ENCODE results near the gene CRADD.
"Not testable (repeated sequence)": the region's sequence is repeated elsewhere in the genome, so short reads cannot be mapped to it uniquely, and the experiment has no call there.

The CRADD gene

DNA sequence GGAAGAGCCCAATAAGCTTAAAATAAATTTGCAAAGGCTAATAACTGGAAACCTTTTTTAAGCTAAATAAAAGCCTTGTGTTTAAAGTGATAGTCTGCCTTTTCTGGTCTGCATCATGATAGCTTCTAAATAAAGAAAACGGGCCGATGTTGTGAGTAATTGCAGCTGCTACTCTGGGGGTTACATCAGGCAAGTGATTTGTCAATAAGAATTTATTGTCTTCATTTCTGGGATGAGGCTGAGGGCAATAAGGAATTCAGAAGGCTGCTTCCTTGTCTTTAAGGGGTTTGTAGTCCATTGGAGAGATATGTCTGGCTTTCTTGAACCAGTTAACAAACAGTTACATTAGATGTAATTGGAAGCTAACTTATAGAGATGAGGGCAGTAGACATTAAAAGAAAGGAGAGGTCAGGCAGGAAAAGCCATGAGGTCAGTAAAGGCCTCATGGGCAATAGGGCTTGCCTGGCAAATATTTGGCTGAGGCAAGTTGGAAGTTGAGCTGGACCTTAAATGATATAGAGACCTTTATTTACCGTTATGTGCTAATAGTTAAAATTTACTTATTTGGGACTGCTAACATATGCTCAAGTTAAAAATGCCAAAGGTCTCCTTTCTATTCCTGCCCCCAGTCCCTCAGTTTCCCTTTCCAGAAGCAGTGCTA, 85.0 kb downstream of the CRADD start:
- DNase-seq: peak; percentile 77

DNA sequence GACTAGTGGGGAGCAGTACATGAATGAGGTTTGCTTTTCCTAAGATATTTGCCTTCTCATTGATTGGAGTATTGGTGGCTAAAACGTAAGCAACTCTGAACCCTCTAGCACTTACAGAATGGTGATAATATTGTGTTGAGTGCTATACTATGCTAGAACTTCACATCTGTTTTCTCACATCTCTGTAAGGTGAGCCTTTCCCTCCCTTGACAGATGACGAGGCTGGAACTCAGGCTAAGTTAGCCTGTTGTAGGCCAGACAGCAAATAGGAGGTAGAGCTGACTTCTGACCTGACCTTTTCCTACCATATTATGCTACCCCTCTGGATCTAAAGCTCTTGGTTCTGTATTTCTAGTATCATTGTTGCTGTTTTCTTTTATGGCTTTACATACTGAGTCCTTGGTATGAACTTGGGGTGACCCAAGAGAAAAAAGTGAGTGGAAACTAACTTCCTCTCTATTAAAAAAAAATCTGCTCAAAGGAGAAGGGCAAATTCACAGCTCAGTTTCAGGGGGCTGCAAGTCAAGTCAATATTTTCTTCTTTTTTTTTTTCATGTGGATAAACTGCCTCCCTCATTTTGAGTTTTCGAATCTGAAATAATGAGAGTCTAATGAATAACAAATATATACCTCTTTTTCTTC, 85.9 kb downstream of the CRADD start:
- DNase-seq: no peak

DNA sequence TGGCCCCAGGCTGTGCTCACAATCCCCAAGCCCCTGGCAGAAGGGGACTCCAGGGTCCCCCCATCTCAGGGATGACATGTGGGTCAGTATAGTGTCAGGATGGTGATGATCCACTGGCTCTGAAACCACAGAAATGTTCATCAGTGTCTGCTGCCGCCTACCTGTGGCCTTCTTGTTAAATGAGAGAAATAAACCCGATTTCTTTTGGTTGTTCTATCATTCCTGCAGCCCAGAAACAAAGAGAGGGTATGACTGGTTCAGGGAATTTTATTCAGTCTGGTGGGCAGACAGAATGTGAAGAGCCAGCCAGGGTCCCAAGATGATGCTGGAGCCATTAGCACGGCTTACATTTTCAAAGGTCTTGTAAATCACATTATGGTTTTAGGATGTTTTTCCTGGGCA, 86.6 kb downstream of the CRADD start:
- DNase-seq: no peak

DNA sequence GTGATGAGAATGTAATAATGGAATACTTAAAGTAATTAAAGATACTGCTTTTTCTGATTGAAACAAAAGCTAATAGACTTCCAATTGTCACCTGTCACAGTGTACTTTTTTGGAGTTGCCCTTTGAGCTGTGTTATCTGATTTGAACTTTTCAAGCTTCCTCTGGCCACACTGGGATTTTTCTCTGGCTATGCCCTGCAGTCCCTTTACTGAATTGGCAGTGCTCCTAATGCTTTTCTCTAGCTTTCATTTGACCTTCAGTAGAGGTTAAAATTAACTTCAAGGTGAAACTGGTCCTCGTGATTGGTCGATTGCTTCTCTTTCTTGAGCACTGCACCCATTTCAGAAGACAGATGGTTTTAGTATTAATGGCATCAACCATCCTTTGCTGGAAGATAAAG, 89.2 kb downstream of the CRADD start:
- DNase-seq: no peak

DNA sequence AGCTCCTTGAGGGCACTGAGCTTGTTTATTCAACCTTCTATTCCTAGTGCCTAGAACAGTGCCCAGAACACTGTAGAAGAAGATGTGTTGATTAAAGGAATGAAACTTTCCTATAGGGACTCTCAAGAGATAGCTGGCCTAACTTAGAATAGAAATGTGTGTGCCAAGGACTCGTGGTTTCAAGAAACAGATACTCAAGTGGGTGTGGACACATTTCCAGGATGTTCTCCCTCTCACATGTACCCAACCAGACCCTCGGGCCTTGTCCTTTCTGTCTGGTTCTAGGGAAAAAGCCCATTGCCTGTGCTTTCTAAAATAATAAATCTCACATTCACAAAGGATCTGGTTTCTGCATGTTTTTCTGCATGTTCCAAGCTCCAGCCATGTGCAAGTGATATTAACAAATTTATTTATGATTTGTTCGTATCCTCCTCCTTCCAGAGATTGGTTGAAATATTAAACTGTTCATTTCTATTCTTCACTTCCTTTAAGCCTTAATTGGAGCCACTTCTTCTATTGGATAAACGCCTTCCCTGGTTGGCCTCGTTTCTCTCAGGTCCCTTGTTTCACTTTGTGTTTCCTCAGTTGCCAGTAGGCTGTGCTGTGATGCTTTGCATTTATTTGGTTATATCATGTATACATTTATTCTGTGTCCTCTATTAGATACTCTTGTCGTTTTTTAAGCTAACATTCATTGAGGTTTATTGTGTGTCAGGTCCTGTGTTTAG, 89.8 kb downstream of the CRADD start:
- DNase-seq: peak; percentile 78

DNA sequence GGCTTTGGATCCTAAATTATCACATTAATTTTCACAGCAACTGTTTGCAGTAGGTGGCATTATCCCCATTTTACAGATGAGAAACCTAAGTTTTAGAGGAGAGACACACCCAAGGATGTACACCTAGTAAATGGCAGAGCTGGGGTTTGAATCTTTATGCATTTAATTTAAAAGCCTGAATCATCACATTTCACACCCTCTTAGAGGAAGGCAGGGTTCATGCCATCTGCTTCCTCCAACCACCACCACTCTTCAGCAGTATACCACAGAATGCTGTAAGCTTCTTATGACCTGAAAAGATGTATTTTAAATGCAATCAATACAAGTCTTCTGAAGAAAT, 90.3 kb downstream of the CRADD start:
- DNase-seq: no peak

DNA sequence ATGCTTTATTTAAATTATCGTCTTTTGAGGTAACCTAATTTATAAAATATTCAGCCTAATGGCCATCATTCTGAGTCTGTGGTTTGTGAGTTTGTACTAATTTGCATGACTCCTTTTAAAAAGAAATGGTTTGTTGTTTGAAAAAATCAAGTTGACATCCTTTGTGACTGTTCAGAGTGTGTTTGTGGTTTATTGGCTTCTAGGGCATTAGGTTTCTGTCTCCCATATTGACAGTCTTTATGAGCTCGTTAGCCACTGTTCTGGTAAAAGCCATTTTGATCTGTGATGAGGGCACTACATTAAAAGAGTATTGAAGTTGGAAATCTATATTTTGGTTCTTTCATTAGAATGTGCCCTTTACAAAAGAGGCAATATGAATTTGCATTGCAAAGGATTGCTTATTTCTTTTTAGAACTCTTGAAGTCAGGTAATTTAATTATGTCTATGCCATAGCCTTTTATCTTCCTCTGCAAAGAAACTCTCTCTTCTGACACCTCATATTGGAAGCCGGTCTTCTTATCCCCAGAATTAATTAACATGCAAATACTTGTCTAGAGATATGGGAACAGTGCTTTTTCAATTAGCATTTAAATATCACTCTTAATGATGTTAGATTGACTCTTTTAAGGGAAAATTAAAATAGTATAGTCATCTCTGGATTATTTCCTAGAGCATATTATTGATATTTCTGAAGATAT, 95.0 kb downstream of the CRADD start:
- DNase-seq: no peak

DNA sequence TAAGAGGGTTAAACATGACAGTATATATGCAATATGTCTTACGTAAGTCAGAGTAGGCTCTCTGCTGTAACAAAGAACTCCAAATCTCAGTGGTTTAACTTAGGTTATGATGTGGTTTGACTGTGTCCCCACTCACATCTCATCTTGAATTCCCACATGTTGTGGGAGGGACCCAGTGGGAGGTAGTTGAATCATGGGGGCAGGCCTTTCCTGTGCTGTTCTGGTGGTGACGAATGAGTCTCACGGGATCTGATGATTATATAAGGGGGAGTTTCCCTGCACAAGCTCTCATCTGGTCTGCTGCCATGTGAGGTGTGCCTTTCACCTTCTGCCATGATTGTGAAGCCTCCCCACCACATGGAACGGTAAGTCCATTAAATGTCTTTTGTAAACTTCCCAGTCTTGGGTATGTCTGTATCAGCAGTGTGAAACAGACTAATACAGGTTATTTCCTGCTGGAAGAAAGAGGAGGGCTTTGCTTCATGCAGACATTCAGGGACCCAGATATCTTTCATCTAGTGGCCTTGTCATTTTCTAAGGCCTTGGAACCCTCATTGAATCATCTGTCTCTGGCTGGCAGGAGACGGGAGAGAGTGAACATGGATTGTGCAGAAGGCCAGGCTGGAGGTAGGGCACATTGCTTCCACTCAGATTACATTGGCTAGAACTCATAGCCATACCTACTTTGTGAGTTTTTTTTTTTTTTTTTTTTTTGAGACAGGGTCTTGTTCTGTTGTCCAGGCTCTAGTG, 96.1 kb downstream of the CRADD start:
- peak; percentile 78 for DNase-seq

DNA sequence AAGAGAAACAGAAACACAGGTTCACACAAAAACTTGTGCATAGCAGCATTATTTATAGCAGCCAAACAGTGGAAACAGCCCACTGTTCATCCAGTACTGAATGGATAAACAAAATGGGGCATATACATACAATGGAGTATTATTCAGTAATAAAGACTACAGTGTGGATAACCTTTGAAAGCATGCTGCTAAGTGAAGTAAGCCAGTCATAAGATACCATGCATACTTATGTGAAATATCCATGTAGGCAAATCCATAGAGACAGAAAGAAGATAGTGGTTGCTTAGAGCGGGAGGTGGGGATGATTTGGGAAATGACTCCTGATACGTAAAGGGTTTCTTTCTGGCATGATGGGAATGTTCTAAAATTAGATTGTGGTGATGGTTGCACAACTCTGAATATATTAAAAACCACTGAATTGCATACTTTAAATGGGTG, 99.4 kb downstream of the CRADD start:
- DNase-seq: peak; percentile 92

DNA sequence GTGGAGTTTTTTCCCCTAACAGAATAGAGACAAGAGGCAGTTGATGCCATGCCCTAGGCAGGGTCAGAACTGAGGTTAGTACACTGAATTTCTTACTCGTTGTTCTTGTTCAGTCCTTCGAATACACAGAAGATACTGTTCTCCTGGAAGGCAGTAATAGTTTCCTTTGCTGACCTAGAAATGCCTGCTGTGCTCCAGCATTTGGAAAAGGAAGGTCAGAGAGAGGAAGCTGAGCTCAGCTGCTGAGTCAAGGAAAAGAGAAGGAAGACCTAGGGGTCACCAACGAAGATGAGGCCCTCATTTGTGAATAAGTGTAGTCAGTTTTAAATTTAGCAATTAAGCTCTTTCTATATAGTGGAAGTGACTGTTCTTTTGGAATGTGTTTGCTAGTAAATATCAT, 100.1 kb downstream of the CRADD start:
- DNase-seq: peak; percentile 97

DNA sequence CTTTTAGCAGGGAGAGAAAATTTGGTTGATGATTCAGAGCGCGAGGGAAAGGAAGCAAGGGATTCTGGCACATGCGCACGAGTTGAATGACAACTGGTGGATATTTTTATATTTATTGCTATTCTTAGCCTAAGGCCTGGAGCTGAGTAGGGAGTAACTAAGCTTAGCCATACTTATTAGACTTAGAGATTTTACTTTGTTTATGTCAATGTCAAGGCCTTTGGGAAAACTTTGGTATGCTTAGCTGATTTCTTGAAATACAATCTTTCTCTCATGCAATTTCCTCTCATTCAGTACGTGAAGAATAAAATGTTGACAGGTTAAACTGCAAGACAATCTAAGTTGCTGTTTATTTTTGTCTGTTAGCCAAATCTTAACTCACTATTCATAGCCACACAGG, 101.1 kb downstream of the CRADD start:
- peak; percentile 93 for DNase-seq

DNA sequence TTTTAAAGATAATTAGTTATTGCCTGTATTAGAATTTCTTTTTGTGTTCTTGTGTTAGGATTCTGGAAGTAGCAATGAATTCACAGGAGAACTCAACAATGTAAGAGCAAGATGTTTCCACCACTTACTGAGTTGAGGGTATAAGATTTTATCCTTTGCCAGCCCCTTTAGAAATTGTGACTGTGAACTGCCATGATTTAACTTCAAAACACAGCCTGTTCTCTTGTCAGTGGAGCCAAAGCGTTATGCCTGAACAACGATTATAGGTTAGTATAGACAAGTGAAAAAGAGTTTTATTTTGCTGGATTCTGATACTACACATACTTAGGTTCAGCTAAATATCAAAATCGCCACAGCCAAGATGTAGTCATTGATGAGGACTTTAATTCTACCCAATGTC, 101.6 kb downstream of the CRADD start:
- DNase-seq: no peak

DNA sequence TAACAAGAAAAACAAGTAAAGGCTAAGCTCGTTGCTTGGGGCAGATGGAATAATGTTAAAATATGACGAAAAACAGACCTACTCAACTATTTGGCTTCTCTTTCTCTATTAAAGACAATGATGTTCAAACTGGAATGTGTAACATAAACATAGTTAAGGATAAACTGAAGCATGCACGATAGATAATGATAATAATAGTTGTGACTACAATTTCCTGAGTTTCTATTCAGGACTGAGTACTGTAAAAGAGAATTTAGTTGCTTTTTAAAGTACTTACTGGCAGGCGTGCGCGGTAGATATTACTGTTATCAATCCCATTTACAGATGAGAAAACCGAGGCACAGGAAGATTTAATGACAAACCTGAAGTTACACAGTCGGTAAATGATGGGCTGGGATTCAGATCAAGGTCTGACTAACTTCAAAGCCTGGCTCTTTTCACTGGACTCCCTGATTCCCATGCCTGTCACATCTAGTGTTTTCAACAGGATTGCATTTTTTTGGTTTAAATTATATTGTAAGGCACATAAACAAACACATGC, 103.0 kb downstream of the CRADD start:
- peak; percentile 49 for DNase-seq

DNA sequence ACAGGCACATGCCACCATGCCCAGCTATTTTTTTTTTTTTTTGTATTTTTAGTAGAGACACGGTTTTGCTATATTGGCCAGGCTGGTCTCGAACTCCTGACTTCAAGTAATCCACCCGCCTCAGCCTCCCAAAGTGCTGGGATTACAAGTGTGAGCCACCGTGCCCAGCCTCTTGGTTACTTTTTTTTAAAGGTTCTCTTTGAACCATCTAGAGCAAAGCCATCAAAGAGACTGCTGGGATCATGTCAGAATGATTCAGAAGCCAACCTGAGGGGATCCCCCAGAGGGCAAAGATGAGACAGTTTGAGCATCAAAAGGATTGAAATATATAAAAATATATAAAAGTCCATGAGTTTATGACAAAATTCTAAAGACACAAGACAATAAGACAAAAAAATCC, 103.7 kb downstream of the CRADD start:
- DNase-seq: not testable (repeated sequence)

DNA sequence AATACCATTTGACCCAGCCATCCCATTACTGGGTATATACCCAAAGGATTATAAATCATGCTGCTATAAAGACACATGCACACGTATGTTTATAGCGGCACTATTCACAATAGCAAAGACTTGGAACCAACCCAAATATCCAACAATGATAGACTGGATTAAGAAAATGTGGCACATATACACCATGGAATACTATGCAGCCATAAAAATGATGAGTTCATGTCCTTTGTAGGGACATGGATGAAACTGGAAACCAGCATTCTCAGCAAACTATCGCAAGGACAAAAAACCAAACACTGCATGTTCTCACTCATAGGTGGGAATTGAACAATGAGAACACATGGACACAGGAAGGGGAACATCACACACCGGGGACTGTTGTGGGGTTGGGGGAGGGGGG, 104.8 kb downstream of the CRADD start:
- not testable (repeated sequence) for DNase-seq

DNA sequence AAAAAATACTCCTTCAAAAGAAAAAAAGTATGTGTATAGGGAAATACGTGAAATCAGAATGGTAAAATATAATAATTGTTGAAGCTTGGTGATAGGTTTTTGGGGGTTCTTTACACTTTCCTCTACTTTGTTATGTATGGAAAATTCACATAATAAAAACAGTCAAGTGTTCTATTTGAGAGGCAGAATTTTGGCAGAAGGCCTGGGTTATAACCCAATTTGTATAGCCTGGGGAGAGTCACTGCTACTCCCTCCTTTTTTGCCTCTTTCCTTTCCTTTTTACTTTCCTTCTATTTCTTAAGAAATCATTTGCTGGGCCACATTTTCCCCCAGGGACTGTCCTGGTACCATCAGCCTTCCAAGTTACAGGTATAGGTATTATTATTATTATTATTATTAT, 105.7 kb downstream of the CRADD start:
- no peak for DNase-seq

DNA sequence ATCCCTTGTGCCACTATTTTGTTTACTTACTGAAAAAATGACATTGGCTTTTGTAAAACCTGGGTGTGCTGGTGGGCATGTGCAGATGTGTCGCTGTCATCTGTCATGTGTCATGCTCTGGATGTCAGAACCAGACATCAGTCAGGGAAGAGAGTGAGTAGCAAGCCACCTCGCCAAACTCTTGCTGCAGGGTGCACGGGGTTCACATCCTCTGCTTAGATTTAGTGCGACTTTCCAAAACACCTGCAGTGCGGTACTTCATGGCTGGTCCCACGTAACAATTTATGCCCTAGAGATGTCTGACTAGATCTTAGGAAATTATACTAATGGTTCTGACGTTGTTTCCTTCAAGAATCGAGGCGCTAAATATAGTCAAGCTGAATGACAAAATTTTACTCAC, 106.7 kb downstream of the CRADD start:
- no peak for DNase-seq

DNA sequence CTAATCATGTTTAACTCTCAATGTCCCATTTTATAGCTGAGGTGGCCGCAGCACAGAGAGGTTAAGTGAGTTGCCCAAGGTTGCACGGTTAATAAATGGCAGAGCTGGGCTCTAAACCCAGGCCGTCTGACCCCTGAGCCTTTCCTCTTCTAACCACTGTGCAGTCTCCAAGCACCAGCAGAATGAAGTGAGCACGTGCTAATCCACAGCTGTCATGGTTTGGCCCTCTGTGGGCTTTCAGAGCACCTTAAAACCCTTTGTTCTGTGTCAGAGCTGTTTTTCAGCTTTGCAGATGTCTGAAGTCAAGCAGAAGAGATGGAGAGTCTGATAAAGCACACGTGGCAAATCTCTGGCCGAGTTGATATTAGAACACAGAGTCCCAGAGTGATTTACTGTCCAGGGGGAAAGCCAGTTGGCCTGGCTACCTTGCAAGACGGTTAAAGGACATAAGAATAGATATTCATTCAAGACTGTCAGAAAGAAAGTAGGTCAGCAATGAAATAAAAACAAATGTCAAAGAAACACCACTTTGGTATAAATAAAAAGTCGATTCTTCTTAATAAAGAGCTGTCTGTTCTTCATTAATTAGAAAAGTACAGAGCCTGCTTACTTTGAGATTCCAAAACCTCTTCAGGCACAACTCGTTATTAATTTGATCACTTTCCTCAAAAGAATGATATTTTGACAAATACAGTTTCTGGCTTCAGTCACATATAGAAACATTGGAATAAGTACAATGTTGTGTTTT, 107.3 kb downstream of the CRADD start:
- DNase-seq: peak; percentile 82

DNA sequence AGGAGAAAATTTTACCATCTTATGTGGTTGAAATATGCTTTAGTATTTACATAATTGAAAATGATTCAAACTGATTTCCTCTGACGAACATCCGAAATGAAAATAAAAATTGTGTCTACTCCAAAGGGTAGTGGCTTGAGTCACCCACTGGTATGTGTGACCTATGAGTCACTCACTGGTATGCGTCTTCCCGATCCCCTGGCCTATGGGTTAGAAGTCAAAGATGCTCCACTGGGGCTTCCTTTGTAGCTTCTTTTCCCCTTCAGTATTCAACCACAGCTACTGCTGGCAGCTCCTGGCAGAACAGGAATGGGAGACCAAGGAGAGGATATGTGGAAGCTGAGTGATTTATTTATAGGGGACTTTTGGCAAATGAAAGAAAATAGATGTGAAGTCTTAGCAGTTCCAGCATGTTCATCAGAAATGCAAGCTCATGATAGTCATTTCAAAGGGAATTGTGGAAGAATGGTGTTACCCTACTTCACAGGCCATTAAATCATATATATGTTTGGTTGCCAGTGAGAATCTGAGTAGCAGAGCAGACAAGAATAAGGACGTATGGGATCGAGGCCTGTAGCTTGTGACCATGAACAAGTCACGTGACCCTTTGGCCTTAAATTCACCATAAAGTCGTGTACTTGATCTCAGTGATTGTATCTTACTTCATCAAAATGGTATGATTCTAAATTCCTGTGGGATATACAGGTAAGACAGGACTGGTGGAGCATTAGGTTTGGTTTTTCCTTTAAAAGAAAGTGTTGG, 108.3 kb downstream of the CRADD start:
- peak; percentile 99 for DNase-seq

DNA sequence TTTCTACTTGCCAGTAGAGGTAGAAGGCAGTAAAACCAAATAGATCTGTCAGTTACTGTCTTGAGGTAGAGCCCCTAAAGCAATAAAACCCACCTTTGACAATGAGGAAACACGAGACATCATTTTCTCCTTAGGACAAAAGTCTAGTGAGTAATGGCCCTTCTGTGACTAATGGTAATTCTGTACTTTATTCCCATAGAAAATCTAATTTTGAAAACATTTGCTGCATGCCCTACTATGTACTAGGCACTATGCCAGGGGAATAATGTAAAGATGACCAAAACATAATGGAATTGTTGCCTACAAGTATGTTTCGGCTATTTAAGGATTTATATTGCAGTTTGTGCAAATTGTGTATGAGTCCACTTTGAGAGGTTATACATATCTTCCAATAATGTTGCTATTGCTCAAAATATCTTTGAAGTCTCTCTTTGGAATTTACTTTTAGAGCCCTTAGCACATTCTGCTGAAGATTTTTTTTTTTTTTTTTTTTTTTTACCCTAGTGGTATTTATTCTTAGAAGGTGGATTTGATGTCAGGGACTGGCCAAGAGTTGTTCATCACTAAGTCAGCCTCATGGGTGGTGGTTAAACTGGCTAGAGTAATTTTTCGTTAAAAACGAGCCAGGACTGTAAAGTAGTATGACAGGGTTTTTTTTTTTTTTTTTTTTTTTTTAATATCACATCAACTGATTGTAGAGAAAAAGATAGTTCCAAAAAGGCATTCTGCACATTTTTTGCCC, 109.7 kb downstream of the CRADD start:
- peak; percentile 67 for DNase-seq

All from HCEC 1CT (cell line).